Gastroesophageal sphincter (tissue), 4 donors: ENCODE measurements around the gene HSD11B2. TPM values are rescaled to one million over a fixed set of nuclear protein-coding genes. Genes with fewer than 3 reads are reported as not detected.

Experiments used
- ATAC-seq: fragments of 150-250 bp; one replicate; pipeline ENCODE4 v1.9.1; 2016; ENCODE audit warnings: mild to moderate bottlenecking, moderate library complexity
- H3K27ac ChIP-seq, 4 donors: fragments of 200-600 bp; sonication (generic) in 3 of 4; 1 replicate in 3 of 4; 2 replicates in 1 of 4; pipeline ENCODE4 v1.5.1; 2016 to 2019
- H3K27me3 ChIP-seq: fragments of 200-600 bp; sonication (generic); one replicate; pipeline ENCODE4 v1.5.1; 2019
- H3K36me3 ChIP-seq, 2 donors: fragments of 200-600 bp; sonication (generic); one replicate each; pipeline ENCODE4 v1.5.1; 2019; ENCODE audit warnings: control low read depth in 1 of 2
- H3K4me1 ChIP-seq, 3 donors: fragments of 200-600 bp; sonication (generic); 1 replicate in 2 of 3; 2 replicates in 1 of 3; pipeline ENCODE4 v1.5.1; 2016 to 2019; ENCODE audit warnings: control low read depth in 2 of 3
- H3K4me3 ChIP-seq, 2 donors: fragments of 200-600 bp; sonication (generic); one replicate each; pipeline ENCODE4 v1.5.1; 2019; ENCODE audit warnings: mild to moderate bottlenecking in 1 of 2, moderate library complexity in 1 of 2
- H3K9me3 ChIP-seq, 3 donors: fragments of 200-600 bp; sonication (generic); one replicate each; pipeline ENCODE4 v1.5.1; 2017 to 2019; ENCODE audit warnings: control low read depth in 2 of 3
- CTCF ChIP-seq, 4 experiments: fragments of 200-600 bp in 2 of 4; fragments of 450-650 bp in 2 of 4; sonication (generic) in 1 of 4; IDR thresholded peaks; one replicate each; pipeline ENCODE4 v1.5.1; 2017 to 2019; ENCODE audit warnings: antibody characterized with exemption in 4 of 4, mild to moderate bottlenecking in 2 of 4, moderate library complexity in 2 of 4
- EP300 ChIP-seq: sonication (generic); formaldehyde crosslinking; IDR thresholded peaks from one replicate; pipeline ENCODE4 v1.6.1; 2017; ENCODE audit warnings: antibody characterized with exemption, mild to moderate bottlenecking
- POLR2A ChIP-seq, 2 donors: fragments of 450-650 bp; IDR thresholded peaks; one replicate each; pipeline ENCODE4 v1.6.1; 2017; ENCODE audit warnings: antibody characterized with exemption in 2 of 2, mild to moderate bottlenecking in 2 of 2, moderate library complexity in 1 of 2
- POLR2AphosphoS5 ChIP-seq: sonication (generic); formaldehyde crosslinking; IDR thresholded peaks from one replicate; pipeline ENCODE4 v1.6.1; 2017; ENCODE audit warnings: antibody characterized with exemption
- WGBS, 2 donors: methylation state at CpG; one replicate each; pipeline ENCODE4 v1.1.5; 2018; ENCODE audit warnings: low coverage in 1 of 2; 5-methylcytosine and 5-hydroxymethylcytosine counted together
- total RNA-seq, 4 donors: library from RNA; depleted of rRNA; stranded (reverse); fragments of >200 nt; gene quantifications; one replicate each; pipeline ENCODE4 v1.1.0, GENCODE V29; 2016

Gene HSD11B2
- total RNA-seq, 4 donors from 2014 or later, result 0.19 to 2.1 (median 0.27) TPM; not detected in 1

GRCh38 chr16:67448580-67448979 is 17.7 kb downstream of the HSD11B2 start:
- ATAC-seq, result no peak
- Histone ChIP-seq H3K9me3 (no peaks in the 10 kb centered on the region), H3K36me3 (peaks cover 0 to 79% of the 10 kb centered on the region in 2 donors), H3K27me3 (no peaks in the 10 kb centered on the region), H3K4me1 (peaks cover 0 to 91% (median 52%) of the 10 kb centered on the region in 3 donors), H3K4me3 (no peak overlapping the region), H3K27ac (peak overlapping the region in 1 of 4 donors; percentile 20)
- WGBS, 2 donors, result 89 to 100% methylated on average over 3 of the region's 5 CpGs
- TF ChIP-seq CTCF (IDR thresholded peaks at IDR 0.05) (no peak), POLR2A (IDR thresholded peaks at IDR 0.05) (no peak), POLR2AphosphoS5 (no peak), EP300 (no peak)

- peaks cover 0 to 83% (median 46%) of the 10 kb centered on the region in 3 donors for H3K4me1 ChIP-seq
- H3K27ac ChIP-seq, result peak overlapping the region in 2 of 4 donors; percentile 14 to 20
- TF ChIP-seq POLR2A (IDR thresholded peaks at IDR 0.05), result no peak
- no peak for TF ChIP-seq EP300
- TF ChIP-seq POLR2AphosphoS5, result no peak
- no peak for TF ChIP-seq CTCF (IDR thresholded peaks at IDR 0.05)
- no peaks in the 10 kb centered on the region for H3K27me3 ChIP-seq
- H3K4me3 ChIP-seq, result no peak overlapping the region
- peaks cover 0 to 72% of the 10 kb centered on the region in 2 donors for H3K36me3 ChIP-seq
- 58 to 72% methylated on average over 2 of the region's 2 CpGs for WGBS, 2 donors
- ATAC-seq, result no peak
- H3K9me3 ChIP-seq, result no peaks in the 10 kb centered on the region
These were observed 18.4 kb downstream of the HSD11B2 start for GRCh38 chr16:67449336-67449735.

DNA sequence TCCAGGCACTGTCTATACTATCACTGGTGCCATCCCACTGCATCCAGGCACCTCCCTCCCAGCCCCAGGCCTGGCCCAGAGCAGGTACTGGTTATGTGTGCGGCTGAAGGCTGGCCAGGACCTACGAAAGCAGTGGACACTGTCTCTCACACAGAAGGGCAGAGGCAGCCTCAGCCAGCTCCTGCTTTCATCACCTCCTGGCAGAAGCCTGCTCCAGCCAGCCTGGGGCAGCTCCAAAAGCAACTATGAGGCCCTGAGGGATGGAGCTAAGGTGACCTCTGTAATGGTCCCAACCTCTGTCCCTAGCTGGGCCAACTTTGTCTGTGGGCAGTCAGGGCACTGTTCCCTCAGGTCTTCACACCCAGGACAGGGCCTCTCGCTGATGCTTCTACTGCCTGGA is 18.8 kb downstream of the HSD11B2 start:
- WGBS, 2 donors, result 83% methylated on average over 1 of the region's 3 CpGs; no CpG with 5 or more reads in 1 of the 2 donors
- Histone ChIP-seq H3K27ac (peak overlapping the region in 2 of 4 donors; percentile 14 to 20), H3K9me3 (no peaks in the 10 kb centered on the region), H3K27me3 (no peaks in the 10 kb centered on the region), H3K36me3 (peaks cover 0 to 68% of the 10 kb centered on the region in 2 donors), H3K4me1 (peaks cover 0 to 79% (median 46%) of the 10 kb centered on the region in 3 donors), H3K4me3 (no peak overlapping the region)
- ATAC-seq, result no peak
- no peak for TF ChIP-seq POLR2A (IDR thresholded peaks at IDR 0.05)
- TF ChIP-seq CTCF (IDR thresholded peaks at IDR 0.05), result no peak
- TF ChIP-seq EP300, result no peak
- no peak for TF ChIP-seq POLR2AphosphoS5

DNA sequence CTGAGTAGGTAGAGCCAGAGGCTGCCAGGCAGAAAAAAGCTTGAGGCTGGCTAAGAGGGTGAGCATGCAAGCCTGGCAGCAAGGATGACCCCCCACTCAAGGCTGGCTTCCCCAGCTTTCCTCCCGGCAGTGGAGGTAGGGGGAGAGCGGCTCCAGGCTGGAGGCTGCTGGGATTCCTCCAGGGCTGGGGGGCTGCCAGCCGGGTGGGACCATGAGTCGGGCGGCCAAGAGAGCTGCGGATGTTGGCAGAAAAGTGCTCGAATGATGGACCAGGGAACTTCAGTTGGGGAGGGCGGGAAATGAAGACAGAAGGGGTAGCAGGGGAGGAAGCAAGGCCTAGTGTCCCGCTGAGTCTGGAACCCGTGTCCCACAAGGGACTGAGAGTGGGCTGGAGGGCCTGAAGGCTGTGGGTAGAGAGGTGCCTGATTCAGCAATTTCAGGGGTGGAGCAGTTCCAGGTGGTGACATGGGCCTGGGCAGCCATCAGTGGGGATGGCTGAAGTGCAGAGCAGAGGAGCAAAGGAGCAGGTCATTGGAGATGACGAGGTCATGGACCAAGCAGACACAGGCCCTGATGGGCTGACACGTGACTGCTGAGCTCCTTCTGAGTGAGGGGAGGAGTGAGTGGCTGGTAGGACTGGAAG is 20.3 kb downstream of the HSD11B2 start:
- Histone ChIP-seq H3K36me3 (peaks cover 0 to 64% of the 10 kb centered on the region in 2 donors), H3K9me3 (no peaks in the 10 kb centered on the region), H3K27me3 (no peaks in the 10 kb centered on the region), H3K4me3 (no peak overlapping the region), H3K27ac (peak overlapping the region in 2 of 4 donors; percentile 24 to 38), H3K4me1 (peaks cover 0 to 74% (median 35%) of the 10 kb centered on the region in 3 donors)
- WGBS, 2 donors, result 68 to 90% methylated on average over 4 to 6 of the region's 12 CpGs
- no peak for ATAC-seq
- TF ChIP-seq EP300 (no peak), CTCF (IDR thresholded peaks at IDR 0.05) (no peak), POLR2A (IDR thresholded peaks at IDR 0.05) (no peak), POLR2AphosphoS5 (no peak)
